ENCODE measurements around the gene OCA2. TPM values are rescaled to one million over a fixed set of nuclear protein-coding genes. Genes with fewer than 3 reads are reported as not detected.

The OCA2 gene
- total RNA-seq, 1 experiment from 2014 or later, result 0.57 TPM

- peaks cover 53% of the 10 kb centered on the region for H3K36me3 Mint-ChIP-seq (ENCODE audit: insufficient read depth, unreplicated experiment)
These were observed 15.9 kb upstream of the OCA2 start for GRCh38 chr15:28114721-28115622.

GRCh38 chr15:28114114-28114455, 15.0 kb upstream of the OCA2 start:
- no peak for DNase-seq
- ChIA-PET CTCF (interaction anchor here (1.2 kb wide), 1 partner anchor 12 kb away, joined by 3 read pairs; no protein-coding TSS in a partner anchor), POLR2A (no interaction called here)
- BruUV-seq (replicated peaks), result no TSS peak
- TF ChIP-seq CTCF (IDR thresholded peaks at IDR 0.05; ENCODE audit: insufficient read depth in 1 of 2, low read depth in 1 of 2, low read length in 1 of 2, severe bottlenecking in 1 of 2, unreplicated experiment in 1 of 2), result no peak
- Histone ChIP-seq H3K4me1 (no peaks in the 10 kb centered on the region), H3K36me3 (ENCODE audit: control insufficient read depth, insufficient read depth, low read length) (no peaks in the 10 kb centered on the region), H3K4me3 (ENCODE audit: low read depth, low read length) (no peak overlapping the region), H3K9me3 (no peaks in the 10 kb centered on the region), H3K27me3 (replicated peaks; ENCODE audit: control insufficient read depth, insufficient read depth, low read length) (no peaks in the 10 kb centered on the region)
- Mint-ChIP-seq H3K4me3 (ENCODE audit: unreplicated experiment) (no peak overlapping the region), H3K9me3 (ENCODE audit: unreplicated experiment) (no peaks in the 10 kb centered on the region), H3K4me1 (ENCODE audit: low read depth, unreplicated experiment) (no peaks in the 10 kb centered on the region), H3K27me3 (ENCODE audit: insufficient read depth, unreplicated experiment) (no peaks in the 10 kb centered on the region), H3K36me3 (ENCODE audit: insufficient read depth, unreplicated experiment) (peaks cover 56% of the 10 kb centered on the region), H3K27ac (ENCODE audit: unreplicated experiment) (no peak overlapping the region)
- intact Hi-C loops (cut with micrococcal nuclease; ENCODE audit: unreplicated experiment), result no loop called here

More at GRCh38 chr15:28114721-28115622, 15.9 kb upstream of the OCA2 start:
- H3K9me3 ChIP-seq, result no peaks in the 10 kb centered on the region
- Mint-ChIP-seq H3K9me3 (ENCODE audit: unreplicated experiment) (no peaks in the 10 kb centered on the region), H3K4me1 (ENCODE audit: low read depth, unreplicated experiment) (no peaks in the 10 kb centered on the region), H3K4me3 (ENCODE audit: unreplicated experiment) (no peak overlapping the region), H3K27ac (ENCODE audit: unreplicated experiment) (no peak overlapping the region), H3K27me3 (ENCODE audit: insufficient read depth, unreplicated experiment) (no peaks in the 10 kb centered on the region)
- DNase-seq, result no peak
- H3K4me3 ChIP-seq (ENCODE audit: low read depth, low read length), result no peak overlapping the region
- no peaks in the 10 kb centered on the region; the same call in 1 of the 2 replicates for H3K36me3 ChIP-seq (ENCODE audit: control insufficient read depth, insufficient read depth, low read length)
- intact Hi-C loops (cut with micrococcal nuclease; ENCODE audit: unreplicated experiment), result no loop called here
- ChIA-PET CTCF (interaction anchor here (0.8 to 1.2 kb wide), 2 partner anchors 11 kb away, joined by 3 to 6 read pairs; no protein-coding TSS in a partner anchor), POLR2A (no interaction called here)
- H3K27me3 ChIP-seq (replicated peaks; ENCODE audit: control insufficient read depth, insufficient read depth, low read length), result no peaks in the 10 kb centered on the region
- no peaks in the 10 kb centered on the region for H3K4me1 ChIP-seq
- TF ChIP-seq CTCF (IDR thresholded peaks at IDR 0.05; ENCODE audit: insufficient read depth in 1 of 2, low read depth in 1 of 2, low read length in 1 of 2, severe bottlenecking in 1 of 2, unreplicated experiment in 1 of 2), result no peak
- BruUV-seq (replicated peaks), result no TSS peak

- CTCF ChIA-PET, result interaction anchor here (1.2 kb wide), 1 partner anchor 13 kb away, joined by 3 read pairs; no protein-coding TSS in a partner anchor
- Histone ChIP-seq H3K27me3 (replicated peaks; ENCODE audit: control insufficient read depth, insufficient read depth, low read length) (no peaks in the 10 kb centered on the region), H3K36me3 (ENCODE audit: control insufficient read depth, insufficient read depth, low read length) (no peaks in the 10 kb centered on the region), H3K4me3 (ENCODE audit: low read depth, low read length) (no peak overlapping the region), H3K9me3 (no peaks in the 10 kb centered on the region), H3K4me1 (no peaks in the 10 kb centered on the region)
- H3K27me3 Mint-ChIP-seq (ENCODE audit: insufficient read depth, unreplicated experiment), result no peaks in the 10 kb centered on the region
- H3K36me3 Mint-ChIP-seq (ENCODE audit: insufficient read depth, unreplicated experiment), result peaks cover 56% of the 10 kb centered on the region
- H3K9me3 Mint-ChIP-seq (ENCODE audit: unreplicated experiment), result no peaks in the 10 kb centered on the region
- intact Hi-C loops (cut with micrococcal nuclease; ENCODE audit: unreplicated experiment), result no loop called here
- no peak overlapping the region for H3K4me3 Mint-ChIP-seq (ENCODE audit: unreplicated experiment)
- no peak for TF ChIP-seq CTCF (IDR thresholded peaks at IDR 0.05; ENCODE audit: insufficient read depth in 1 of 2, low read depth in 1 of 2, low read length in 1 of 2, severe bottlenecking in 1 of 2, unreplicated experiment in 1 of 2)
- no peak overlapping the region for H3K27ac Mint-ChIP-seq (ENCODE audit: unreplicated experiment)
- H3K4me1 Mint-ChIP-seq (ENCODE audit: low read depth, unreplicated experiment), result no peaks in the 10 kb centered on the region
- no peak for DNase-seq
- BruUV-seq (replicated peaks), result no TSS peak
- POLR2A ChIA-PET, result no interaction called here
These were observed 14.4 kb upstream of the OCA2 start for GRCh38 chr15:28113394-28114113.

All from Caco-2 (cell line).